ENCODE data around the gene METTL24. TPM values are rescaled to one million over a fixed set of nuclear protein-coding genes. Genes with fewer than 3 reads are reported as not detected.

Gene METTL24
- total and polyA plus RNA-seq, 4 donors = 0.14 to 2.0 (median 0.91) TPM

DNA sequence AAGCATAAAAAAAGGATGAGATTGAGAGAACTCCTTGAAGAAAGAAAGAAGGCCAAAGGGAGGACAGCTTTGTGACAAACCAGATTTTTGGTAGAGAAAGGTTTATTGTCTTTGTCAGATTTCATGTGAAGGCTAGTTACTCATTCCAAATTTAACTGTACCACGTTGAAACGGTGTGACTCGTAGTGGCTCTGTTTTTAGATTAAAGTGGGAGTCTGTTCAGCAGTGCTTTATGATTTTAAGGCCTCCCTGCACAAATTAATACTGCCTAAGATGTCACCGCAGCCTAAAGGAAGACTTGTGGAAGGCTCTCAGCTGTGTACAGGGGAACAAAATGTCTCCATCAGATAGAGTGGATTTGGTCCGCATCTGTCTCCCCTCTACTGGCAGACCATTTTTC lies 142.0 kb downstream of the METTL24 start:
- TF ChIP-seq, protein P1, sequence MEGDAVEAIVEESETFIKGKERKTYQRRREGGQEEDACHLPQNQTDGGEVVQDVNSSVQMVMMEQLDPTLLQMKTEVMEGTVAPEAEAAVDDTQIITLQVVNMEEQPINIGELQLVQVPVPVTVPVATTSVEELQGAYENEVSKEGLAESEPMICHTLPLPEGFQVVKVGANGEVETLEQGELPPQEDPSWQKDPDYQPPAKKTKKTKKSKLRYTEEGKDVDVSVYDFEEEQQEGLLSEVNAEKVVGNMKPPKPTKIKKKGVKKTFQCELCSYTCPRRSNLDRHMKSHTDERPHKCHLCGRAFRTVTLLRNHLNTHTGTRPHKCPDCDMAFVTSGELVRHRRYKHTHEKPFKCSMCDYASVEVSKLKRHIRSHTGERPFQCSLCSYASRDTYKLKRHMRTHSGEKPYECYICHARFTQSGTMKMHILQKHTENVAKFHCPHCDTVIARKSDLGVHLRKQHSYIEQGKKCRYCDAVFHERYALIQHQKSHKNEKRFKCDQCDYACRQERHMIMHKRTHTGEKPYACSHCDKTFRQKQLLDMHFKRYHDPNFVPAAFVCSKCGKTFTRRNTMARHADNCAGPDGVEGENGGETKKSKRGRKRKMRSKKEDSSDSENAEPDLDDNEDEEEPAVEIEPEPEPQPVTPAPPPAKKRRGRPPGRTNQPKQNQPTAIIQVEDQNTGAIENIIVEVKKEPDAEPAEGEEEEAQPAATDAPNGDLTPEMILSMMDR (IDR thresholded peaks at IDR 0.05; ENCODE audit: low read depth, low read length, missing input control) = no peak
- TF ChIP-seq, protein P2, sequence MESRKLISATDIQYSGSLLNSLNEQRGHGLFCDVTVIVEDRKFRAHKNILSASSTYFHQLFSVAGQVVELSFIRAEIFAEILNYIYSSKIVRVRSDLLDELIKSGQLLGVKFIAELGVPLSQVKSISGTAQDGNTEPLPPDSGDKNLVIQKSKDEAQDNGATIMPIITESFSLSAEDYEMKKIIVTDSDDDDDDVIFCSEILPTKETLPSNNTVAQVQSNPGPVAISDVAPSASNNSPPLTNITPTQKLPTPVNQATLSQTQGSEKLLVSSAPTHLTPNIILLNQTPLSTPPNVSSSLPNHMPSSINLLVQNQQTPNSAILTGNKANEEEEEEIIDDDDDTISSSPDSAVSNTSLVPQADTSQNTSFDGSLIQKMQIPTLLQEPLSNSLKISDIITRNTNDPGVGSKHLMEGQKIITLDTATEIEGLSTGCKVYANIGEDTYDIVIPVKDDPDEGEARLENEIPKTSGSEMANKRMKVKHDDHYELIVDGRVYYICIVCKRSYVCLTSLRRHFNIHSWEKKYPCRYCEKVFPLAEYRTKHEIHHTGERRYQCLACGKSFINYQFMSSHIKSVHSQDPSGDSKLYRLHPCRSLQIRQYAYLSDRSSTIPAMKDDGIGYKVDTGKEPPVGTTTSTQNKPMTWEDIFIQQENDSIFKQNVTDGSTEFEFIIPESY (IDR thresholded peaks at IDR 0.05) = no peak
- TF ChIP-seq SP1 (IDR thresholded peaks at IDR 0.05) = no peak
- no peak for TF ChIP-seq HNF4A (conservative IDR thresholded peaks at IDR 0.05)
- no peak for TF ChIP-seq HNF4G (IDR thresholded peaks at IDR 0.05)
- TF ChIP-seq, protein P3, sequence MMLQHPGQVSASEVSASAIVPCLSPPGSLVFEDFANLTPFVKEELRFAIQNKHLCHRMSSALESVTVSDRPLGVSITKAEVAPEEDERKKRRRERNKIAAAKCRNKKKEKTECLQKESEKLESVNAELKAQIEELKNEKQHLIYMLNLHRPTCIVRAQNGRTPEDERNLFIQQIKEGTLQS (IDR thresholded peaks at IDR 0.05) = no peak
- H3K36me3 ChIP-seq (ENCODE audit: control insufficient read depth in 4 of 4, insufficient read depth in 3 of 4, low read depth in 1 of 4, low read length in 3 of 4) = peaks cover 5 to 74% (median 66%) of the 10 kb centered on the region in 4 donors
- no peaks in the 10 kb centered on the region for H3K4me1 ChIP-seq (ENCODE audit: control insufficient read depth in 4 of 4, insufficient read depth in 4 of 4, low read length in 3 of 4)
- DNase-seq (ENCODE audit: low spot score) = no peak
- WGBS = 94% methylated on average over 5 of the region's 5 CpGs
- H3K9me3 ChIP-seq (ENCODE audit: control insufficient read depth in 4 of 4, low read length in 3 of 4) = no peaks in the 10 kb centered on the region
- no peak overlapping the region for H3K9ac ChIP-seq (ENCODE audit: low read depth in 1 of 2, low read length in 2 of 2)
- H3K27me3 ChIP-seq (ENCODE audit: control insufficient read depth in 4 of 4, insufficient read depth in 4 of 4, low read length in 3 of 4) = no peaks in the 10 kb centered on the region
- H3K27ac ChIP-seq (ENCODE audit: low read depth in 1 of 2, low read length in 2 of 2) = no peak overlapping the region
- H3K4me3 ChIP-seq (ENCODE audit: low read depth in 1 of 3, low read length in 3 of 3) = no peak overlapping the region

DNA sequence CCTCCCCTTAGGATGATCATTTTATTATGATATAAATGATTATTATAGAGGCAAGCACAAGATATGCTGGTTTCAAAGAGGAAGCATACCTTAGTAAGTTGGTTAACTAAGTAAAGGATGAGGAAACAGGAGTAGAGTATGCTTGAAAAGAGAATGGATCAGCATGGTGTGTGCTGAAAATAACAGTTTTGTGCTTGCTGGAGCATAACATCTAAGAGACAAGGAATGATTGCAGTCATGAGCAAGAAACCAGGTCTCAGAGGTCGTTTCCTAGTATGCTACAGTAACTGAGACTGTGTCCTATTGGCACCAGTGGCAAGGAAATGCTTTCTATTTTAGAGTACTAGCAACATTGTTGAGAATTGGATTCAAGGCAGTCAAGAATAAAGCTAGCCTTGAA lies 143.8 kb downstream of the METTL24 start:
- H3K27me3 ChIP-seq (ENCODE audit: control insufficient read depth in 4 of 4, insufficient read depth in 4 of 4, low read length in 3 of 4) = no peaks in the 10 kb centered on the region
- no peaks in the 10 kb centered on the region for H3K9me3 ChIP-seq (ENCODE audit: control insufficient read depth in 4 of 4, low read length in 3 of 4)
- no peaks in the 10 kb centered on the region for H3K4me1 ChIP-seq (ENCODE audit: control insufficient read depth in 4 of 4, insufficient read depth in 4 of 4, low read length in 3 of 4)
- H3K36me3 ChIP-seq (ENCODE audit: control insufficient read depth in 4 of 4, insufficient read depth in 3 of 4, low read depth in 1 of 4, low read length in 3 of 4) = peaks cover 7 to 71% (median 59%) of the 10 kb centered on the region in 4 donors
- no peak for DNase-seq (ENCODE audit: low spot score)
- H3K4me3 ChIP-seq (ENCODE audit: low read depth in 1 of 3, low read length in 3 of 3) = no peak overlapping the region
- H3K27ac ChIP-seq (ENCODE audit: low read depth in 1 of 2, low read length in 2 of 2) = no peak overlapping the region
- TF ChIP-seq GABPA (IDR thresholded peaks at IDR 0.05 in 1 of 2, conservative IDR thresholded peaks at IDR 0.05 in 1 of 2) (no peak), HNF4G (IDR thresholded peaks at IDR 0.05) (no peak), RXRA (IDR thresholded peaks at IDR 0.05) (no peak), FOXA2 (IDR thresholded peaks at IDR 0.05) (no peak), NR2F2 (IDR thresholded peaks at IDR 0.05) (no peak), EGR1 (IDR thresholded peaks at IDR 0.05; ENCODE audit: low read depth in 2 of 2) (no peak)
- TF ChIP-seq, protein P1 (IDR thresholded peaks at IDR 0.05; ENCODE audit: low read depth, low read length, missing input control) = no peak
- TF ChIP-seq, protein P2 (IDR thresholded peaks at IDR 0.05) = no peak
- no peak overlapping the region for H3K9ac ChIP-seq (ENCODE audit: low read depth in 1 of 2, low read length in 2 of 2)
- 71% methylated on average over 1 of the region's 1 CpG for WGBS
